ENCODE measurements around the gene ST3GAL5.
"Not testable (repeated sequence)": the region's sequence is repeated elsewhere in the genome, so short reads cannot be mapped to it uniquely, and the experiment has no call there.

The ST3GAL5 gene

GRCh38 chr2:85890522-85891176 lies 1.9 kb upstream of the ST3GAL5 start:
- DNase-seq = peak; percentile 4

- no peak for DNase-seq
Observed at GRCh38 chr2:85889627-85890281, 964 bp upstream of the ST3GAL5 start.

- no peak for DNase-seq
Observed at GRCh38 chr2:85888020-85888683, 638 bp downstream of the ST3GAL5 start.

GRCh38 chr2:85887566-85888019 lies 1.2 kb downstream of the ST3GAL5 start:
- peak; percentile 47 for DNase-seq

GRCh38 chr2:85886590-85886989 lies 2.2 kb downstream of the ST3GAL5 start:
- peak; percentile 71 for DNase-seq

GRCh38 chr2:85886141-85886540 lies 2.6 kb downstream of the ST3GAL5 start:
- no peak for DNase-seq

- DNase-seq = not testable (repeated sequence)
Observed at GRCh38 chr2:85881781-85882180, 7.0 kb downstream of the ST3GAL5 start.

GRCh38 chr2:85880716-85881328 lies 8.0 kb downstream of the ST3GAL5 start:
- not testable (repeated sequence) for DNase-seq

GRCh38 chr2:85878719-85879370 lies 9.9 kb downstream of the ST3GAL5 start:
- peak; percentile 1 for DNase-seq

GRCh38 chr2:85875350-85876050 lies 13.3 kb downstream of the ST3GAL5 start:
- no peak for DNase-seq

GRCh38 chr2:85873679-85874078 lies 15.1 kb downstream of the ST3GAL5 start:
- DNase-seq = no peak

- no peak for DNase-seq
Observed at GRCh38 chr2:85872536-85873161, 16.1 kb downstream of the ST3GAL5 start.

GRCh38 chr2:85871494-85872164 lies 17.2 kb downstream of the ST3GAL5 start:
- no peak for DNase-seq

GRCh38 chr2:85868822-85869221 lies 20.0 kb downstream of the ST3GAL5 start:
- no peak for DNase-seq

- no peak for DNase-seq
Observed at GRCh38 chr2:85867556-85868292, 21.1 kb downstream of the ST3GAL5 start.

GRCh38 chr2:85867121-85867520 lies 21.7 kb downstream of the ST3GAL5 start:
- DNase-seq = no peak

- DNase-seq = no peak
Observed at GRCh38 chr2:85866165-85866659, 22.6 kb downstream of the ST3GAL5 start.

- no peak for DNase-seq
Observed at GRCh38 chr2:85865539-85866164, 23.1 kb downstream of the ST3GAL5 start.

- no peak for DNase-seq
Observed at GRCh38 chr2:85864654-85865053, 24.1 kb downstream of the ST3GAL5 start.

- DNase-seq = no peak
Observed at GRCh38 chr2:85862426-85862825, 26.4 kb downstream of the ST3GAL5 start.

Measured in GDM1 (cell line).